ENCODE results near the gene KCNJ5.

Gene KCNJ5
- long read RNA-seq, result 0 reads

GRCh38 chr11:128890543-128891368 lies at the start of gene KCNJ5:
KCNJ5 (plus strand) TSS chr11:128891356; CDS start chr11:128911274, 19,918 bp downstream.
- Histone ChIP-seq H3K4me3 (replicated peaks; ENCODE audit: insufficient read depth, low read length) (no peak within 1 kb of the TSS), H3K27me3 (ENCODE audit: insufficient read depth, poor library complexity, severe bottlenecking) (peaks cover 53% of the 10 kb centered on the region), H3K27ac (replicated peaks) (no peak within 1 kb of the TSS)
- TF ChIP-seq CTCF (IDR thresholded peaks at IDR 0.05; ENCODE audit: insufficient read depth, low read length) (no peak), REST (IDR thresholded peaks at IDR 0.05; ENCODE audit: insufficient replicate concordance, low read depth) (no peak), GABPA (IDR thresholded peaks at IDR 0.05; ENCODE audit: low read depth) (no peak)
- DNase-seq (ENCODE audit: low read depth in 1 of 2, low spot score in 1 of 2), result no peak

GRCh38 chr11:128841461-128842072 lies 49.6 kb upstream of the KCNJ5 start:
- Histone ChIP-seq H3K4me3 (replicated peaks; ENCODE audit: insufficient read depth, low read length) (no peak overlapping the region), H3K27ac (replicated peaks) (no peak overlapping the region), H3K27me3 (ENCODE audit: insufficient read depth, poor library complexity, severe bottlenecking) (no peaks in the 10 kb centered on the region)
- TF ChIP-seq POLR2AphosphoS5 (IDR thresholded peaks at IDR 0.05; ENCODE audit: low read depth), result no peak
- no peak for TF ChIP-seq GABPA (IDR thresholded peaks at IDR 0.05; ENCODE audit: low read depth)
- no peak for TF ChIP-seq CTCF (IDR thresholded peaks at IDR 0.05; ENCODE audit: insufficient read depth, low read length)
- no peak for TF ChIP-seq REST (IDR thresholded peaks at IDR 0.05; ENCODE audit: insufficient replicate concordance, low read depth)
- no peak for TF ChIP-seq SPI1 (IDR thresholded peaks at IDR 0.05; ENCODE audit: borderline replicate concordance, low read depth)
- no peak for DNase-seq (ENCODE audit: low read depth in 1 of 2, low spot score in 1 of 2)

GRCh38 chr11:128843198-128843785 lies 47.9 kb upstream of the KCNJ5 start:
- H3K27ac ChIP-seq (replicated peaks), result no peak overlapping the region
- TF ChIP-seq POLR2AphosphoS5 (IDR thresholded peaks at IDR 0.05; ENCODE audit: low read depth), result no peak
- TF ChIP-seq SPI1 (IDR thresholded peaks at IDR 0.05; ENCODE audit: borderline replicate concordance, low read depth), result peak; percentile 86; the same call in 1 of the 2 replicates
- no peak for TF ChIP-seq CTCF (IDR thresholded peaks at IDR 0.05; ENCODE audit: insufficient read depth, low read length)
- no peak for DNase-seq (ENCODE audit: low read depth in 1 of 2, low spot score in 1 of 2)
- no peaks in the 10 kb centered on the region for H3K27me3 ChIP-seq (ENCODE audit: insufficient read depth, poor library complexity, severe bottlenecking)
- H3K4me3 ChIP-seq (replicated peaks; ENCODE audit: insufficient read depth, low read length), result no peak overlapping the region

All from HL-60 (cell line).